HPDE6-E6E7 (cell line): ENCODE results near the gene MTHFD1L.
A peak's percentile ranks its signal among the peaks of the same experiment; 100 is the strongest.
"Not testable (repeated sequence)": the region's sequence is repeated elsewhere in the genome, so short reads cannot be mapped to it uniquely, and the experiment has no call there.

ENCODE experiments used
- DNase-seq: peaks from one replicate; pipeline ENCODE4 v3.0.0; 2011; ENCODE audit warnings: missing footprints; ENCODE audit errors: extremely low spot score

Gene MTHFD1L

GRCh38 chr6:150865406-150866146 is at the start of gene MTHFD1L:
Gene MTHFD1L (plus strand): TSS chr6:150865702. CDS start chr6:150865823, 121 bp downstream.
- peak; percentile 89 for DNase-seq

DNA sequence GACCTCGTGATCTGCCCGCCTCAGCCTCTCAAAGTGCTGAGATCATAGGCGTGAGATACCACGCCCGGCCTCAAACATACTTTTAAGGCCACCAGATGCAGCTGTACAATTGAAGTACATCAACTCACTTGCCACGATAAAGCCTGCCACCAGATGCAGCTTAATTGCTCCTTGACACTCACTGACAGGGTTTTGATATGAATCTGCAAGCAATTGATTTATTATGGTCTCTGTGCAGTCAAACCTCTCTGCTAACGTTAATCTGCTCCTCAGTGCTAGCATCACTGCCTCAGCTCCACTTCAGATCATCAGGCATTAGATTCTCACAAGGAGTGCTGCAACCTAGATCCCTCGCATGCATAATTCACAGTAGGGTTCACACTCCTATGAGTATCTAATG is 48.9 kb upstream of the MTHFD1L start:
- not testable (repeated sequence) for DNase-seq

- DNase-seq = no peak
These were observed 42.6 kb upstream of the MTHFD1L start for GRCh38 chr6:150822932-150823331.

DNA sequence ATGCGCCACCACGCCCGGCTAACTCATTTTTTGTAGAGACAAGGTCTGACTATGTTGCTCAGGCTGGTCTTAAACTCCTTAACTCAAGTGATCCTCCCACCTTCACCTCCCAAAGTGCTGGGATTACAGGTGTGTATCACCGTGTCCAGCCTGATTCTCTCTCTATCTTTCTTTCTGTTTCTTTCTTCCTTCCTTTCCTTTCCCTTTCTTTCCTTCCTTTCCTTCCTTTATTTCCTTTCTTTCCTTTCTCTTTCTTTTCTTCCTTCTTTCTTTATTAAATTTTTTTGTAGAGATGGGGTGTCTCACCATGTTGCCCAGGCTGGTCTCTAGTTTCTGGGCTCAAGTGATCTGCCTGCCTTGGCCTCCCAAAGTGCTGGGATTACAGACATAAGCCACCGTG is 38.7 kb upstream of the MTHFD1L start:
- DNase-seq = no peak

- DNase-seq = not testable (repeated sequence)
These were observed 37.4 kb upstream of the MTHFD1L start for GRCh38 chr6:150828107-150828506.

DNA sequence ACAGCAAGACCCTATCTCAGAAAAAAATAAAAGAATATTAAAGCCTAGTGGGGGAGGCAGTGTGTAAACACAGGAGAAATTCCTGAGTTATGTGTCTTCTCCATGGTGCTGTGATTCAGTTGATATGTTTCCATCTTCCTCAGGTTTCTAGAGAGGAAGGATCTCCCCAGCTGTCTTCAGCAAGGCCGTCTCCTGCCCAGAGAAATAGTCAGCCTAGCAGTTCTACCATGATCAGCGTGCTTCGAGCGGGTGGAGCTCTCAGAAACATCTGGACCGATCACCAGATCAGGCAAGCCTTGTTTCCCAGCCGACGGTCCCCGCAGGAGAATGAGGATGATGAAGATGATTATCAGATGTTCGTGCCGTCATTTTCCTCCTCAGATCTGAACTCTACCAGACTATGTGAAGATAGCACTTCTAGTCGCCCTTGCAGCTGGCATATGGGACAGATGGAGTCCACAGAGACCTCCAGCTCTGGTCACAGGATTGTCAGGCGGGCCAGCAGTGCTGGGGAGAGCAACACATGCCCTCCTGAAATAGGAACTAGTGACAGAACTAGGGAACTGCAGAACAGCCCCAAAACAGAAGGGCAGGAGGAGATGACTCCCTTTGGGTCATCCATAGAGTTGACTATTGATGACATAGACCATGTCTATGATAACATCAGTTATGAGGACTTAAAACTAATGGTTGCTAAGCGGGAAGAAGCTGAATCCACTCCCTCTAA is 34.9 kb upstream of the MTHFD1L start:
- DNase-seq = no peak

- no peak for DNase-seq
These were observed 33.9 kb upstream of the MTHFD1L start for GRCh38 chr6:150831577-150831976.

GRCh38 chr6:150835620-150836019 is 29.9 kb upstream of the MTHFD1L start:
- DNase-seq = peak; percentile 25

DNA sequence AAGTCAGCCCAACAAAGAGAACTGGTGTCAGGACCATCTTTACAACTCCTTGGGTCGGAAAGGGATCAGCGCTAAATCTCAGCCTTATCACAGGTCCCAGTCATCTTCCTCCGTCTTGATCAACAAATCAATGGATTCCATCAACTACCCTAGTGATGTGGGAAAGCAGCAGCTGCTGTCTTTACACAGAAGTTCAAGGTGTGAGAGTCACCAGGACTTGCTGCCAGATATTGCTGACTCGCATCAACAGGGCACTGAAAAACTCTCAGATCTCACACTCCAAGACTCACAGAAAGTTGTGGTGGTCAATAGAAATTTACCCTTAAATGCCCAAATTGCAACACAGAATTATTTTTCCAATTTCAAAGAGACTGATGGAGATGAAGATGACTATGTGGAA is 25.3 kb upstream of the MTHFD1L start:
- no peak for DNase-seq

- DNase-seq = no peak
These were observed 24.3 kb upstream of the MTHFD1L start for GRCh38 chr6:150841189-150841588.

DNA sequence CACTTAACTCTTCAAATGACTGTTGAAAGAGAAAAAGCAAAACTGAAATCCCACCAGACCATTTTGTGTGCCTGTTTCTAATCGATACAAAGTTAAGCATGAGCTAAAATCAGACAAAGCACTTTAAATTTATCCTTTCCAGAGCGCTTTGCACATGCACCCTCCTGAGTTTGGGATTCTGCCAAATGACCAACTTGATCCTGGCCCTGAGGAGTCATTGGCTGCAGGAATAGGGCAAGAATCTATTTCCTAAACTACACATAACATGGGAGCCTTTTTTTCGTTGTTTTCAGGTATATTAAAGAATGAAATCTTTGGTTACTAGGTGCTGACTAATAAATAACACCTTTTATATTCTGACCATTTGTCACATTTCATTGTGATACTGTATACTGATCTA is 23.8 kb upstream of the MTHFD1L start:
- DNase-seq = no peak

- DNase-seq = no peak
These were observed 21.1 kb upstream of the MTHFD1L start for GRCh38 chr6:150844371-150844770.

- DNase-seq = no peak
These were observed 18.9 kb upstream of the MTHFD1L start for GRCh38 chr6:150846641-150847040.

DNA sequence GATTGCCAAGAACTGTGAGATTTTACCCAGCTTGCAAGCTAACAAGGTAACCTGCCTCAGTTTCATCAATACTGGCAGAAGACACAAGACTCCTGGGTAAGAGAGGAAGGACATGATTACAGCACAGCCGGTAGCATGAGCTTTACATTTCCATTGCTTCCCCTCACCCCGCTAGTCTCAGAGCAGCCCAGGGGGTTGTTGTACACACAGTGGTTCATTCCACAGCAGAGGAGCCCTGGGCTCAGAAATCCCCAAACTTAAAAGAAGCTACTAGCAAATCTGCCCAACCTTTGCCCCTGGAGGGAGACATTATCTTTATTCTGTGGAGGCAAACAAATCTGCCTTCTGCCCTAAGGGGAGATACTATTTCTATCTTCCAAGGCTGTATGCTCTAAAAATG is 17.1 kb upstream of the MTHFD1L start:
- no peak for DNase-seq

GRCh38 chr6:150854392-150854791 is 11.1 kb upstream of the MTHFD1L start:
- not testable (repeated sequence) for DNase-seq

- DNase-seq = not testable (repeated sequence)
These were observed 10.3 kb upstream of the MTHFD1L start for GRCh38 chr6:150855171-150855570.

- peak; percentile 49 for DNase-seq
These were observed 8.2 kb upstream of the MTHFD1L start for GRCh38 chr6:150857062-150857944.

DNA sequence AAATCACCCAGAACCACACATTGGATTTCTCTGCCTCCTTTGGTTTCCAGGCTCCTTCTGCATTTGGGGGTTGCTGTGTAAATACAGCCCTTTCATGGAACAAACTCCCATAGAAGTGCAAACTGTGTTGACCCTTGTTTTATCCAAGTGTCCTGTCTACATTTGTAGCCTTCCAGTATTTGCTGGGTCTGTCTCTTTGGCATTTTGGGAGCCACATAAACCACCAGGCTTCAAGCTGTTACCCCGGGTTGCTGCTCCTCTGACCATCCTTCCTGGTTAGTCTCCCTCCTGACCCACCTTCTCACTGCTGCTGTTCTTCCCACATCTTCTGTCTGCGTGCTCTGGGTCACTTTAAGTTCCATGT is 7.6 kb upstream of the MTHFD1L start:
- peak; percentile 12 for DNase-seq

- not testable (repeated sequence) for DNase-seq
These were observed 3.9 kb upstream of the MTHFD1L start for GRCh38 chr6:150861448-150862168.

GRCh38 chr6:150863213-150863928 is 2.1 kb upstream of the MTHFD1L start:
- DNase-seq = no peak

DNA sequence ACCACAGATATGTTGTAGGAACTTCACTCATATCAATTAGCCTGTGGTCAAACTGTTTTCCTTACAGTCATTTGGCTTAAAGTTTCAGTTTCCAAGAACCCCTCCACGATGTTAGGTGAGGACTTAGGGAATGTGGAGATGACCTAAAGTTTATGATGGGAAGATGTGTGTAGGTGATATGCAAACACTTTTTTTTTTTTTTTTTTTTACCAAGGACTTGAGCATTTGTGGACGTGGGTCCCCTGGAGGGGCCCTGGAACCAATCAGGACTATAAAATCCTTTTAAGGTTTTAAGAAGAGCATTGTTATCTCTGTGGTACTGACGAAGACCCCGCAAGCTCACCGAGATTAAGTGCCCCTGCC is 478 bp upstream of the MTHFD1L start:
- no peak for DNase-seq
